AG08395 (cell line): ENCODE results near the gene SEC22B.
A peak's percentile ranks its signal among the peaks of the same experiment; 100 is the strongest.
"Not testable (repeated sequence)": the region's sequence is repeated elsewhere in the genome, so short reads cannot be mapped to it uniquely, and the experiment has no call there.

Experiments used
- DNase-seq: peaks from one replicate; pipeline ENCODE4 v3.0.0; 2012; ENCODE audit warnings: mixed read lengths, low spot score

Gene SEC22B

DNA sequence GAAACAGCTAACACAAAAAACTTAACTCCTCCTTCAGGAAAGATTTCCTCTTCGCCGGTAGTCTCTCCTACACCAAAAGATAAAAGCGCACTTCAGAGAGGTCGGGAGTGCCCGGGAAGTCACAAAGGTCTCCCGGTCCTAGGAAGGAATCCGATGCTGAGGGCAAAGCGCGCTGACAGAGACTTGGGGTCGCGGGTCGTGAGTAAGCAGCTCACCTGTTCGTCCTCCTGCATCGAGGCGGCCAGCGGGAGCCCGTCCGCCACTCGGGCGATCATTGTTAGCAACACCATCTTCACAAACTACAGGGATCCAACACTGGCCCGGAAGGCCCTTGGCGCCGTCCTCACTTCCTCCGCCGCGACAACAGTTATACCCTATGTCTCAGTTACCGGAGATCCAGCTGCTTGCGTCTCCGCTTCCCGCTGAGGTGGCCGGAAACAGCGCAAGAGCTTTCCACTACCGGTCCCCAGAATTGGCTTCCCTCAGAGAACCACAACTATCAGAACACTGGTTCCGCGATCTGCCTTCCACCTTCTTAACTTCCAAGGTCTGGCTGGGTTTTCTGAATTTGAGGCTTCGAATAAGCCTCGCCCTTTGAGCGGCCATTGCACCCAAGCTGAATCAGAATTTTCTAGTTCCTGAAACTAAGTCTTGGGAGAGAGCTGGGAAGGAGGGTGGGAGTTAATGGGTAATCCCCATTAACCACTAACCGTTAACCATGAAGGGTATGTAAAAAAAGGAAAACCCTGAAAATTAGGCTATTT lies at the start of gene SEC22B:
TSS of gene SEC22B (minus strand) at position 429 of the 764 bp plus-strand sequence. CDS start at position 290, 139 bp downstream.
- peak; percentile 82 for DNase-seq

DNA sequence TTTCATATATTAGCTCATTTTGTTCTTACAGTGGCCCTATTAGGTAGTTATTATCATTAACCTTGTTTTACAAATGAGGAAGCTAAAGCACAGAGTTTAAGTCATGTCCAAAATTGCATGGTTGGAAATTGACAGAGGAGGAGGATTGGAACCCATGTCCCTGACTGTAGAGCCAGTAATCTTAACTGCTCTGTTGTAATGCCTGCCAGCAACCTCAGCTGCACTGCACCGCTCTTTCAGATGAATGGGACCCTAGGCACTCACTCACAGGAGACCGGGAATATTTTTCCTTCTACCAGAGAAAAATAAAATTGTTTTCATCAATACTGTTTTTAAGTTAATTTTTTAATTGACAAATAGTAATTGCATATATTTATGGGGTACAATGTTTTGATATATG lies 41.6 kb upstream of the SEC22B start:
- not testable (repeated sequence) for DNase-seq

DNA sequence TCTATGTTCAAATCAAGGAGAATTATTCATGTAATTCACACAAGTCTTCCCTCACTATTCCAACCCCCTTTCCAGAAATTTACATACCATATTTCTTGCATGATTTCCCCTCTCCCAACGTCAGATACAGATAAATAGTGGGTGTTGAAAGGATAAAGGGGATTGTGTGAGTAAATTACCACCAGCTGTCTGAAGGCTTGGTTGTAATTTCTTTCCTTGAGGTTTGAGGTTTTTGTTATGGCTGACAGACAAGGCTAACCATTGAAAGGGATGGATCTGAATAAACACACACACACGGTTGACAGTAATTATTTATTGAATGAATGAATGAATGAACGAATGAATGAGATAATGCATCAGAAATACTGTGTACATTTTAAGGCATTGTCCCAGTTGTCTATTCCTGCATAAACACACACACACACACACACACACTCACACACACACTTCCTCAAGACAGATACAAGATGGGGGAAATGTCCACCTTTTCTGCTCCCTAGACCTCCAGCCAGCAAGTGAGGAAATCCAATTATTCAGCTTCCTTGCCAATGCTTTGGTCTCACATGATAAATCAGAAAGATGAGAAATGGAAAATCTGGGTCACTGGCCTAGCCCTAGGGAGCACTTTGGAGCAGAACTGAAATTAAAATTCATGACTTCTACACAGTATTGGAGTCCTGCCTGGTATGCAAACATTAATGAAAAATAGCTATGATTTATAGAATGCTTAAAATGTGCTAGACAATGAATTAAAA lies 41.0 kb upstream of the SEC22B start:
- DNase-seq = not testable (repeated sequence)

DNA sequence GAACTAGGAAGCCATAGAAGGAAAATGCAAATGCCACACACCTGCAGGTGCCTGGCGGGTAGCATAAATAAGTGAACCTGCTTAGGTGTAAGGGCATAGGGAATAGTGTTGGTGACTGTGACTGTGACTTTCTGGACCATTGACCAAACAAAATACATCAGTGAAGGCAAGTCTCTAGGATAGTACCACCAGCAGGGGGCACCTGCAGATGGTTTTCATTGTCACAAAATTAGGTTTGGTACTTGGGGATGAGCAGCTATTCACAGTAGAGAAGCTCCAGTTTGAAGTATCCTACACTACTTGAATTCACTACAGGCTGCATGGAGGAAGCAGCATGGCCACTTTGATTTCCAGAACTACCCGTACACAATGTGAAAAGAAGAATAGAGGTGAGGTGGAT lies 37.3 kb upstream of the SEC22B start:
- not testable (repeated sequence) for DNase-seq

DNA sequence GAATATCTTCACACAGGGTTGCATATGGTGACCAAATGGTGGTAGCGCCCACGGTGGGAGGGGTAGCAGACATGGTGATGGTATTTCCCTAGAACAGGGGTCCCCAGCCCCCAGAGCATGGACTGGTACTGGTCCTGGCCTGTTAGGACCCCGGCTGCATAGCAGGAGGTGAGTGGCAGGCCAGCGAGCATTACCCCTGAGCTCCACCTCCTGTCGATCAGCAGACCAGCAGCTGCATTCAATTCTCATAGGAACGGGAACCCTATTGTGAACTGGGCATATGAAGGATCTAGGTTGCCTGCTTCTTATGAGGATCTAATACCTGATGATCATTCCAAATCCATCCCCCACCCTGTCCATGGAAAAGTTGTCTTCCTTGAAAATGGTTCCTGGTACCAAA lies 34.4 kb upstream of the SEC22B start:
- DNase-seq = not testable (repeated sequence)

DNA sequence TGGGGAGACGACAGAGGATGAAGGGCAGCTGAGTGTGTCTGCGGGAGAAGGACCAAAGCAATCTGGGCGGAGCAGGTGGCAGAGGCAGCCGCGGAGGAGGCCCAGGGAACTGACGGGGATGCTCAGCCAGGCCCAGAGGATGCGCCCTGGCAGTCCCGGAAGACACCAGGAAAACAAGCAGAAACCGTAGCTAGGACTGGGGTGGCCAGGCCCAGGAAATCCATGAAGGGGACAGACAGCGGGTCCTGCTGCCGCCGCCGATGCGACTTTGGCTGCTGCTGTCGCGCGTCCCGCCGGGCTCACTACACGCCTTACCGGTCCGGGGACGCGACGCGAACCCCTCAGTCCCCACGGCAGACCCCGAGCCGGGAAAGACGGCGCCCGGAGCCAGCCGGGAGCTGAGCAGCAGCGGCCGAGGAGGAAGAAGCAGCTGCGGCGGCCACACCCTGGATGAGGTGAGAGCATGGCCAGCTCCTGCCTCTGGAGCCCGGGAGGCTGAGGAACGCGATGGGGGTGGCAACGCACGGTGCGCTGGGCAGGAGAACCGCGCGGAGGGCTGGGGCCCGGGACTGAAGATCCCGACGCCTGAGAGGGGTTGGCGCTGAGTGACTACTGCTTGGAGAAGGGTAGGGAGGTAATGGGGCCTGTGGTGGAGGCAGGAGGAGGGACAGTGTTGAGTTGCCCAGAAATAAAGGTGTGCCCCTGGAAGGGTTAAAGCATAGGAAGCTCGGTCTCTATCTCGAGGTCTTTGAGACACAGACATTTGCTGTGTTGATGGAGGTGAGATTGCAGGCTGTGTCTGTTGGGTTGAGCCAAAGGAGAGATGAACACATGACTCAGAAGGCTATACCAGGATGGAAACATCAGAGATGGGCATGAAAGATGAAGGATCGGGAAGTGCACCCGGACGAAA lies 20.8 kb upstream of the SEC22B start:
- not testable (repeated sequence) for DNase-seq

DNA sequence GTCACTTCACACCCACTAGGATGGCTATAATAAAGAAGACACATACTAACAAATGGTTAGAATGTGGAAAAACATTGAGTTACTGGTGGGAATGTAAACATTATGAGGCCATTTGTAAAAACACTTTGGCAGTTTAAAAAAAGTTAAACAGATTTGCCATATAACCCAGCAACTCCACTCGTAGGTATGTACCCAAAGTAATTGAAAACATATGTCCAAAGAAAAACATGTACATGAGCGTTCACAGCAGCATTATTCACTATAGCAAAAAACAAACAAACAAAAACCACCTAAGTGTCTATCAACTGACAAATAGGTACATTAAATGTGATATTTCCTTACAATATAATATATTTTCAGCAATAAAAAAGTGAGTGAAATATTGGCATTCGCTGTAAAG lies 12.3 kb upstream of the SEC22B start:
- not testable (repeated sequence) for DNase-seq

DNA sequence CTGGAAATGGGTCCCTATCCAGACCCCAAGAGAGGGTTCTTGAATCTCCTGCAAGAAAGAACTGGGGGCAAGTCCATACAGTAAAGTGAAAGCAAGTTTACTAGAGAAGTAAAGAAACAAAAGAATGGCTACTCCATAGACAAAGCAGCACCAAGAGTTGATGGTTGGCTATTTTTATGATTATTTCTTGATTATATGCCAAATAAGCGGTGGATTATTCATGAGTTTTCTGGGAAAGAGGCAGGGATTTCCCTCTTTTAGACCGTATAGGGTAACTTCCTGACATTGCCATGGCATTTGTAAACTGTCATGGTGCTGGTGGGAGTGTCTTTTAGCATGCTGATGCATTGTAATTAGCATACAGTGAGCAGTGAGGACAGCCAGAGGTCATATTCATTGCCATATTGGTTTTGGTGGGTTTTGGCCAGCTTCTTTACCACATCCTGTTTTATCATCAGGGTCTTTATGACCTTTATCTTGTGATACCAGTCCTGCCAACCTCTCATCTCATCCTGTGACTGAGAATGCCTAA lies 5.9 kb upstream of the SEC22B start:
- DNase-seq = not testable (repeated sequence)

DNA sequence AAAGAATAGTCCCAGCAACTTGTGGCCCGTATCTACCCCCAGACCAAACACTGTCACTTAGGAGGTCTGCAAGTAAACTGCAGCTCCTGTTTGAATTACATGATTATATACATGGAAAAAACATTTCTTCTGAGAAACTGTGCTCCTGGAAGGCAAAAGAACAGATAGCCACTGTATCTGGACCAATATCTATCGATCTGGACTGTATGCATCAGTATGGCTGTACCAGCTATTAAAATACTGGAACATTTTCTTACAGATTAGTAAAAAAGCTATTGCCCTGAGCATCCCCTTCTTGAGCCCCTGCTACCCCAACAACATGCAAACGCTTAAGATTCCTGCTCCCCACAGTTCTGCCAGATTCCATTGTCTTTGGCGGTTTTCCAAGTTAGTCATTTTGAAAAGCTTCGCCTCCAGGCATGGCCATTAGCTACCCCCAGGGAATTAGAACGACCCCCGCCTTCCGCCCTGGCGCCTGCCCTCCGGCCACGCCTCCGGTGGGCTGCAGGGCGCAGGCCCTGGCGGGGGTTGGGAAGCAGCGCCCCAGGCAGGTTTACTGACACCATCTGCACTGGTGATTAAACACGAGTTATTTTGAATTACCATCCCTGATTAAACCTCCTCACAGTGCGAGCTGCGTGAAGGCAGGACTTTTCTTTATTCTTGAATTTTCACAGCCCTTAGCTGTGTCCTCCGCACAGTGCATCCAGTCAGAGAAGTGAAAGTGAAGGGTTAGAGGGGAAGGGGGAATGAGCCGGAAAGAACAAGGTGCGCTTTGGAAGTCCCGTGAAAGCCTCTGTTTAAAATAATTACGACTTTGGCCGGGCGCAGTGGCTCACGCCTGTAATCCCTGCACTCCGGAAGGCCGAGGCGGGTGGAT lies 3.7 kb upstream of the SEC22B start:
- DNase-seq = peak; percentile 1

DNA sequence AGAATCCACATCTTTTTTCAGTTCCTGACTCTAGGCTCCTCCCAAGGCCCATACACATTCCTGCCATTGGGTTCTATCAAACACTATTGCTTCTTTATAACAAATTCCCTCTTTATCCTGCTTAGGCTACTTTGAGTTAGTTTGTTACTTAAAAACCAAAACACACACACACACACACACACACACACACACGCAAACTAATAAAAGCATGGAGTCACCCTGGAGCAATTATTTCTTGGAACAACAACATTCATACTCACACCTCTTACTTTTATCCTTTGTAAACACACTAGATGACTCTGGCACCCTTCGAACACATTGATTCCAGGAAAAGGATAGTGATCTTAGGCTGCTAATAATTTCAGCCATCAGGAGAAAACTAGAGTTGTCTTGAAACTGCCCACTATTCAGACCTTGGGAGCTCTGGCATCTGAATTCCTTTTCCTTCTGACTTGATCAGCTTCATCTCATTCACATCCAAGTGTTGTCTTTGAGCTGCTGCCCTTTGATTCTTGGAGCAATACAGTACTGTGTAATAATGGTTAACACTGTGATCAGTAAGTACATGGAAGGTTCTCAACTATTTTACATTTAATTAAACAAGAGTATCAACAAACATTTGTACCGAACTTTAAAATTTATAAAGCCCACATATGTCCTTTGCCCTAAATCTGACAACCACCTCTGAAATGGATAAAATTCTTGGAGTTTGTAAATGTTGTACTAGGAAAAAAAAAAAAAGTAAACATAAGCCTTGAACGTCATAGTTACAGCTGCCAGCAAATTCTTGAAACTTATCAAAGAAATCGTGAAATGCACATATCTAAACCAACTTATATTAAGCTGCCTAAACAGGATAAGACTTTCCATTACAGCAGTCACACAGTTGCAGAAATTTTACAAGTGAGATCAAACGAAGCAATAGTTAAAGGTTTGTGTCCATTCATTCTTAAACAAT lies 2.8 kb upstream of the SEC22B start:
- peak; percentile 27 for DNase-seq

DNA sequence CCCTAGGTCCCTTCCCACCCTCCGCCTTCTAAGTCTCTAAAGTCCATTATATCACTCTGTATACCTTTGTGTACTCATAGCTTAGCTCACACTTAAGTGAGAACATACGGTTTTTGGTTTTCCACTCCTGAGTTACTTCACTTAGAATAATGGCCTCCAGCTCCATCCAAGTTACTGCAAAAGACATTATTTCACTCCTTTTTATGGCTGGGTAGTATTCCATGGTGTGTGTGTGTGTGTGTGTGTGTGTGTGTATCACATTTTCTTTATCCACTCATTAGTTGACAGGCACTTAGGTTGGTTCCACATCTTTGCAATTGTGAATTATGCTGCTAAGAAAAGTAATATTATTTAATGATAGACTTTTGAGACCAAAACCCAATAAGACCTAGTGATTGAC lies 1.7 kb upstream of the SEC22B start:
- DNase-seq = not testable (repeated sequence)

DNA sequence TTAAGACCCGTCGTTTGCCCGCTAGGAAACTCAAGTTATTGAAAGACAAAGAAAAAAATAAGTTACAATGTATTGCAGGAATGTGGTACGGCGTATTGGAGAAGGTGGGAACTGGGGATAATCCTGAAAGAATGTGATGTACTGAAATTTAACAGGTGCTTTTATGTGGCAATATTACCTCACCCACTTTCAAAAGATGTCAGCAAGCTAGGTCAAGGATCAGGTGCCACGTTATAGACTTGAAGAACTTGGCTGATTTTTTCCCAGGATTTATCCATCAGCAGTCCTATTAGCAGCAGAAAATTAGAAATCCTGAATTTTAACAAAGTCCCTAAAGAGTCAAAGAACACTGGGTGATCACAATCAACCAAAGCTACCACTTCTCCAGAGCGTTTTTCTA lies 632 bp downstream of the SEC22B start:
- DNase-seq = not testable (repeated sequence)

DNA sequence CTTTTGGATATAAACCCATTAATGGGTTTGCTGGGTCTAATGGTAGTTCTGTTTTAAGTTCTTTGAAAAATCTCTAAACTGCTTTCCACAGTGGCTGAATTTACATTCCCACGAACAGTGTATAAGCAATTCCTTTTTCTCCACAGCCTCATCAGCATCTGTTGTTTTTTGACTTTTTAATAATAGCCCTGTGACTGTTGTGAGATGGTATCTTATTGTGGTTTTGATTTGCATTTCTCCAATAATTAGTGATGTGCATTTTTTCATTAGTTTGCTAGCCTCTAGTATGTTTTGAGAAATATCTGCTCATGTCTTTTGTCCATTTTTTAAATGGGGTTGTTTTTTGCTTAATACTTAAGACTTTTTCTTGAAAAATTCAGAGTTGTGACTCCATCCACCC lies 11.6 kb downstream of the SEC22B start:
- DNase-seq = not testable (repeated sequence)

DNA sequence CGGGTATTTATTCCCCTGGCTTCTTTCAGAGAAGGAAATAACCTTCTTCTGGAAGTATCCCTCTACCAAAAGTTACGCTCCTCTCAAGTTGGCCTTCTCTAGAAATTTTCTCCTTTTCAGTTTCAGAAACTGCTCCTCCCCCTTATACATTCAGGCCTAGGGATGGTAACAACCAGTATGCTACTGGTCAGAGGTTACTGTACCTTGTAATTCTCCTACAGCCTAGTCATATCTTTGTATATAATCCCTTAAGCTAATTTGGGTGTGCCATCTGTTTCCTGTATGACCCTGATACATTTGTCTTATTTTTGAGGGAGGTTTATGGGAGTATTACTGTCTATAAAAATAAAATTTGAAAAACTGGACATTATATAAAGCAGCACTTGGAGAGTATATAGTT lies 14.3 kb downstream of the SEC22B start:
- DNase-seq = not testable (repeated sequence)

DNA sequence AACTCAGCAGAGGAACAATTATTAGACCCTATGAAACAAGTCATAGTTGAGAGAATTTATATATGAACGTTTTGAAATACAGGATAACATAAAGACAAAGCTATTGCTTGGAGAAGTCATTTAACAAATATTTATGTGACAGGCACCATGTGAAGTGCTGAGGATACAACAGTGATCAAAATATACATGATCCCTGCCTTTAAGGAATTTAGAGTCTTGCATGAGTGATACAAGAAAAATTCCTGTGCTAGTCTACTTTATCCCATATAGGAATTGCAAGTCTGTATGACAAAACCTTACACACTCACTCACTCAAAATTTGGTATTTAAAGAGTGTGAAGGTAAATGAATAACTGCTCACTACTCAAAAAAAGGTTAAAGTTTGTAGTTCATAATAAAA lies 17.8 kb downstream of the SEC22B start:
- DNase-seq = not testable (repeated sequence)

DNA sequence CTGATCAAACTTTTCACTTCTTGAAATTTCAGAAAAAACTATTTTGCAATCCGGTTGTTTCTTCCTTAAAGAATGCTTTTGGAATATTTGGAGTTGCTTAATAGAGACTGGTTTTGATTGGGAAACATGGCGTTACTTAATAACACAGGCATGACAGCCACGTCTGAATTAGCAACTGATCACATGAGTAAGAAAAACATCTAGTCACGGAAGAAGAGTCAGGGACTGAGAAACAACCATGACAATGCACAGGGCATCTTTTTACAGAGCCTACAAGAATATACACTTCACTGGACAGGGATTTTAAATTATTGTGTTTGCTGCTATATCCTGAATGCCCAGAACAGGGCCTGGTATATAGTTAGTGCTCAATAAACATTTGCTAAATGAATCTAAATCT lies 18.2 kb downstream of the SEC22B start:
- not testable (repeated sequence) for DNase-seq

DNA sequence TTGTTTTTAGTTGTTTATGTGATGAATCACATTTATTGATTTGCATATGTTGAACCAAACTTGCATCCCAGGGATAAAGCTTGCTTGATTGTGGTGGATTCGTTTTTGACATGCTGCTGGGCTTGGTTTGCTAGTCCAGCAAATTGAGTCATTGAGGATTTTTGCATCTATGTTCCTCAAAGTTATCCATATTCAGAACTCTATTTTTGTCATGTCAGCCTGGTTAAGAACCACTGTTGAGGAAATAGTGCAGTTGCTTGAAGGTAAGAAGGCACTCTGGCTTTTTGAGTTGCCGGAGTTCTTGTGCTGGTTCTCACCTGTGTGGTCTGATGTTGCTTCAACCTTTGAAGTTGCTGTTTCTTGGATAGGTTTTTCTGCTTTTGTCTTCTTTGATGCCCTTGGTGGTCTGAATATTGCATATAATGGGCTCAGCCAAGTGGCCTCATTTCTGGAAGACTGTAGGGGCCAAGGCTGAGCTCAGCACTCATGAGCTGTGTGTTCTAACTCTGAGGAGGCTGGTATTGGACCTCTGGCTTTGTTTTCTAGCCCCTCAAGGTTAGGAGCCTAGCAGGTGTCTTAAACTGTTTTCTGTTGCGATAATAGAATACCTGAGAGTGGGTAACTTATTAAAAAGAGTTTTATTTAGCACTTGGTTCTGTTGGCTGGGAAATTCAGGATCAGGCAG lies 26.0 kb downstream of the SEC22B start:
- not testable (repeated sequence) for DNase-seq

DNA sequence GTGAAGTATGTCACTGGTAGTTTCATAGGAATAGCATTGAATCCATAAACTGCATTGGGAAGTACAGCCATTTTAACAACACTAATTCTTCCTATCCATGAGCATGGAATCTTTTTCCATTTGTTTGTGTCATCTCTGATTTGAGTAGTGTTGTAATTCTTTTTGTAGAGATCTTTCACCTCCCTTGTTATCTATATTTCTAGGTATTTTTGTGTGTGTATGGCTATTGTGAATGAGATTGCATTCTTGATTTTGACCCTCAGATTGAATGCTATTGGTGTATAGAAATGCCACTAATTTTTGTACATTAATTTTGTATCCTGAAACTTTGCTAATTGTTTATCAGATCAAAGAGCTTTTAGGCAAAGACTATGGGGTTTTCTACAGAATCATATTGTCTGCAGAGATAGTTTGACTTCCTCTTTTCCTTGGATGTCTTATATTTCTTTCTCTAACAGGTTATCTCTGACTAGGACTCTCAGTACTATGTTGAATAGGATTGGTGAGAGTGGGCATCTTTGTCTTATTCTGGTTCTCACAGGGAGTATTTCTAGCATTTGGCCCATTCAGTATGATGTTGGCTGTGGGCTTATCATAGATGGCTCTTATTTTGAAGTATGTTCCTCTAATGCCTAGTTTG lies 26.8 kb downstream of the SEC22B start:
- DNase-seq = not testable (repeated sequence)

DNA sequence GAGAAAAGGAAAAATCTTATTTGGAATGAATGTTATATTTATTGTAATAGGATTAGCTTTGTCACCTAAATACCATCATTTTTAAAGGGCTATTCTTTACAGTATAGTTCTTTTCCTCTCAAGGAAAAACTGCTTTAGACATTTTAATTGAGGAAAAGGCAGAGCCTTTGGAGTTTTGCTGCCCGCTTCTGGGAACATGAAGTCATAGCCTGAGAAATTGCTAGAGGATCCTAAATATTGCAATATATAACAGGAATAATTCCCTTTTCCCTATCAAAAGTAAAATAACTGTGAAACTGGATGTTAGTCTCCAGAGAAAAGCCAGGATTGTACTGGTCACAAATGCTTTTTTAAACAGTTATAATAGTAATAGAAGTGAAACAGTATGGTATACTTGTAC lies 30.5 kb downstream of the SEC22B start:
- DNase-seq = not testable (repeated sequence)
